Neural progenitor cell (in vitro differentiated cells): ENCODE measurements around the gene RNF166.

Source experiments
- CTCF ChIP-seq: fragments of 200-600 bp; sonication (generic); IDR thresholded peaks from 2 replicates; pipeline ENCODE4 v1.5.1; 2017; ENCODE audit warnings: antibody characterized with exemption, mild to moderate bottlenecking
- EZH2 ChIP-seq: fragments of 200-600 bp; sonication (generic); IDR thresholded peaks from 2 replicates; pipeline ENCODE4 v1.6.1; 2017; ENCODE audit warnings: antibody characterized with exemption, mild to moderate bottlenecking, moderate library complexity
- EZH2phosphoT487 ChIP-seq: fragments of 200-600 bp; sonication (generic); IDR thresholded peaks from 2 replicates; pipeline ENCODE4 v1.6.1; 2017; ENCODE audit warnings: antibody characterized with exemption

GRCh38 chr16:88692861-88693260 is 13.3 kb downstream of the RNF166 start:
- TF ChIP-seq CTCF (no peak), EZH2 (no peak), EZH2phosphoT487 (no peak)
